GM20000 (cell line): ENCODE measurements around the gene OTULIN.

Experiments
- DNase-seq: peaks from one replicate; pipeline ENCODE4 v3.0.0; 2012; ENCODE audit warnings: low spot score
- CTCF ChIP-seq: IDR thresholded peaks from 2 replicates; pipeline ENCODE4 v1.5.1; 2012; ENCODE audit warnings: mild to moderate bottlenecking, control low read depth; ENCODE audit errors: extremely low read depth, missing control alignments

OTULIN gene

GRCh38 chr5:14705556-14705955, 41.0 kb downstream of the OTULIN start:
- TF ChIP-seq CTCF, result no peak
- no peak for DNase-seq

GRCh38 chr5:14706615-14707021, 42.1 kb downstream of the OTULIN start:
- DNase-seq, result no peak
- TF ChIP-seq CTCF, result no peak

GRCh38 chr5:14707811-14708390, 43.4 kb downstream of the OTULIN start:
- DNase-seq, result no peak
- no peak for TF ChIP-seq CTCF

- DNase-seq, result no peak
- no peak for TF ChIP-seq CTCF
Observed at GRCh38 chr5:14708551-14708950, 44.0 kb downstream of the OTULIN start.

- no peak for TF ChIP-seq CTCF
Observed at GRCh38 chr5:14710313-14710994, 45.9 kb downstream of the OTULIN start.

GRCh38 chr5:14712131-14712530, 47.6 kb downstream of the OTULIN start:
- no peak for TF ChIP-seq CTCF

More at GRCh38 chr5:14710313-14710994, 45.9 kb downstream of the OTULIN start:
- no peak for DNase-seq

GRCh38 chr5:14712666-14713065, 48.1 kb downstream of the OTULIN start:
- DNase-seq, result no peak
- no peak for TF ChIP-seq CTCF

More at GRCh38 chr5:14712131-14712530, 47.6 kb downstream of the OTULIN start:
- no peak for DNase-seq
